Measurements from ENCODE around the gene ASIC2.

ASIC2 gene

DNA sequence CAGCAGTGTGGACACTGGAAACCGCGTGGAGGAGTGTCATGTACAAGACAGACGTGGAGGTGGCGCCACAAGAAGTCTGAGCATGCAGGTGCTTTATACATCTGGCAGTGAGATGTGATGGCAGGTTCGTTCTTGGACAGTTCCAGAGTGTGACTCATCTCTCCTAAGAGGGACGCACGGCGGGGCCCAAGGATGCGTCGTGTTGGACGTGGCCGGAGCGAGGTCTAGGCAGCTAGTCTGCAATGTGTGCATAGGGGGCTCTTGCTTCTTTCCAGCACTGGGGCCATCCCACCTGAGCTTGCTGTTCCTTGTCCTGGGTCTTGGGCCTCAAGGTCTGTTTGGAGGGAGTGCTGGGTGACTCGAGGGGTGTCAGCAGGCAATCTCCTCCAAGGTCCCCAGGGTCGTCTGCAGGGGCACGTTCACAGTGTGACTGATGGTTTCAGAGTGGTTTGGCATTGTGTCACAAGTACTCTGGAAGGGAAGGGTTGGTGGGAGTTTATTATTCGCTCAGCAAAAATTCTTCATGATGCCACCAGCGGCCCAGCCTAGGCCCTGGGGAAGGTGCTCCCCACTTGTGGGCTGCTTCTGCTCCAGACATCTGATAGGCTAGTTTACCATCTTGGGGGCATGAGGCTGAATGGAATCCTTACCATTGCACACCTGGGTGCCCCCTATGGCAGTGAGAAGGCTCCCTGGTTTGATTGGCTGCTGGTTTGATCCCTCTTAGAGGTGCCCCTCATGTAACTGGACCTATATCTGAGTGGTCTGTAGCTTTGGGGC lies 279.3 kb downstream of the ASIC2 start:
- Histone ChIP-seq H3K79me1 (ENCODE audit: low read depth, low read length) (no peaks in the 10 kb centered on the region), H3K4me2 (ENCODE audit: insufficient read depth, low read length, poor library complexity, severe bottlenecking) (no peak overlapping the region), H3K4ac (ENCODE audit: low read length) (no peak overlapping the region), H3K4me3 (ENCODE audit: low read length in 2 of 2) (no peak overlapping the region), H2BK120ac (ENCODE audit: low read depth, low read length) (no peak overlapping the region), H3K18ac (ENCODE audit: low read length) (peak overlapping the region; percentile 22), H3K14ac (ENCODE audit: low read length) (no peak overlapping the region), H3K36me3 (replicated peaks in 1 of 2; ENCODE audit: control insufficient read depth in 2 of 2, insufficient read depth in 2 of 2, low read length in 2 of 2) (no peaks in the 10 kb centered on the region), H2AFZ (ENCODE audit: low read length) (no peak overlapping the region), H3K27me3 (ENCODE audit: control insufficient read depth in 3 of 3, insufficient read depth in 3 of 3, low read depth in 1 of 3, low read length in 3 of 3) (peaks cover 0 to 11% (median 0%) of the 10 kb centered on the region in 3 experiments), H4K8ac (ENCODE audit: low read depth, low read length) (no peak overlapping the region), H3K9me3 (replicated peaks in 1 of 2; ENCODE audit: control insufficient read depth in 2 of 2, insufficient read depth in 1 of 2, low read depth in 1 of 2, low read length in 2 of 2) (no peaks in the 10 kb centered on the region), H3K27ac (replicated peaks; ENCODE audit: low read length) (no peak overlapping the region), H3K23ac (ENCODE audit: low read depth, low read length, poor library complexity) (no peak overlapping the region), H2BK15ac (ENCODE audit: low read length) (no peak overlapping the region), H2BK5ac (ENCODE audit: low read length) (peak overlapping the region; percentile 7), H3K4me1 (ENCODE audit: control insufficient read depth in 2 of 2, insufficient read depth in 1 of 2, low read depth in 1 of 2, low read length in 2 of 2) (peaks cover 0 to 3% of the 10 kb centered on the region in 2 donors), H3K9ac (ENCODE audit: low read depth, low read length, poor library complexity) (no peak overlapping the region), H4K91ac (ENCODE audit: low read depth, low read length, poor library complexity) (no peak overlapping the region), H2BK12ac (ENCODE audit: low read length) (no peak overlapping the region), H2AK5ac (ENCODE audit: low read depth, low read length) (no peak overlapping the region)
- DNase-seq (ENCODE audit: low spot score), result no peak
- no CpG with 5 or more reads among the region's 18 CpGs for WGBS, 2 donors (ENCODE audit: extremely low coverage in 2 of 2, insufficient read length in 2 of 2, insufficient replicate concordance in 1 of 2)

- H3K4me2 ChIP-seq (ENCODE audit: insufficient read depth, low read length, poor library complexity, severe bottlenecking), result no peak overlapping the region
- no peak overlapping the region for H3K14ac ChIP-seq (ENCODE audit: low read length)
- H2AK5ac ChIP-seq (ENCODE audit: low read depth, low read length), result no peak overlapping the region
- no peak overlapping the region for H3K4me3 ChIP-seq (ENCODE audit: low read length in 2 of 2)
- H2BK15ac ChIP-seq (ENCODE audit: low read length), result no peak overlapping the region
- no peak overlapping the region for H2AFZ ChIP-seq (ENCODE audit: low read length)
- H3K4ac ChIP-seq (ENCODE audit: low read length), result no peak overlapping the region
- H4K91ac ChIP-seq (ENCODE audit: low read depth, low read length, poor library complexity), result no peak overlapping the region
- H2BK12ac ChIP-seq (ENCODE audit: low read length), result no peak overlapping the region
- no CpG with 5 or more reads among the region's 8 CpGs for WGBS, 2 donors (ENCODE audit: extremely low coverage in 2 of 2, insufficient read length in 2 of 2, insufficient replicate concordance in 1 of 2)
- H3K23ac ChIP-seq (ENCODE audit: low read depth, low read length, poor library complexity), result no peak overlapping the region
- H3K9me3 ChIP-seq (replicated peaks in 1 of 2; ENCODE audit: control insufficient read depth in 2 of 2, insufficient read depth in 1 of 2, low read depth in 1 of 2, low read length in 2 of 2), result no peaks in the 10 kb centered on the region
- peak overlapping the region; percentile 11 for H3K18ac ChIP-seq (ENCODE audit: low read length)
- H3K27me3 ChIP-seq (ENCODE audit: control insufficient read depth in 3 of 3, insufficient read depth in 3 of 3, low read depth in 1 of 3, low read length in 3 of 3), result peaks cover 0 to 11% (median 0%) of the 10 kb centered on the region in 3 experiments
- no peak for DNase-seq (ENCODE audit: low spot score)
- H3K4me1 ChIP-seq (ENCODE audit: control insufficient read depth in 2 of 2, insufficient read depth in 1 of 2, low read depth in 1 of 2, low read length in 2 of 2), result peaks cover 0 to 3% of the 10 kb centered on the region in 2 donors
- H3K9ac ChIP-seq (ENCODE audit: low read depth, low read length, poor library complexity), result no peak overlapping the region
- no peak overlapping the region for H3K27ac ChIP-seq (replicated peaks; ENCODE audit: low read length)
- H2BK120ac ChIP-seq (ENCODE audit: low read depth, low read length), result no peak overlapping the region
- H3K36me3 ChIP-seq (replicated peaks in 1 of 2; ENCODE audit: control insufficient read depth in 2 of 2, insufficient read depth in 2 of 2, low read length in 2 of 2), result no peaks in the 10 kb centered on the region
- H2BK5ac ChIP-seq (ENCODE audit: low read length), result peak overlapping the region; percentile 11
- H3K79me1 ChIP-seq (ENCODE audit: low read depth, low read length), result no peaks in the 10 kb centered on the region
- no peak overlapping the region for H4K8ac ChIP-seq (ENCODE audit: low read depth, low read length)
Observed at GRCh38 chr17:33012522-33013033, 280.5 kb downstream of the ASIC2 start.

GRCh38 chr17:33009636-33010035 lies 283.5 kb downstream of the ASIC2 start:
- DNase-seq (ENCODE audit: low spot score), result no peak
- no peaks in the 10 kb centered on the region for H3K9me3 ChIP-seq (replicated peaks in 1 of 2; ENCODE audit: control insufficient read depth in 2 of 2, insufficient read depth in 1 of 2, low read depth in 1 of 2, low read length in 2 of 2)
- no peak overlapping the region for H3K23ac ChIP-seq (ENCODE audit: low read depth, low read length, poor library complexity)
- H3K4me1 ChIP-seq (ENCODE audit: control insufficient read depth in 2 of 2, insufficient read depth in 1 of 2, low read depth in 1 of 2, low read length in 2 of 2), result peaks cover 0 to 3% of the 10 kb centered on the region in 2 donors
- no peak overlapping the region for H3K9ac ChIP-seq (ENCODE audit: low read depth, low read length, poor library complexity)
- no peaks in the 10 kb centered on the region for H3K36me3 ChIP-seq (replicated peaks in 1 of 2; ENCODE audit: control insufficient read depth in 2 of 2, insufficient read depth in 2 of 2, low read length in 2 of 2)
- no CpG with 5 or more reads among the region's 9 CpGs for WGBS, 2 donors (ENCODE audit: extremely low coverage in 2 of 2, insufficient read length in 2 of 2, insufficient replicate concordance in 1 of 2)
- H3K4me2 ChIP-seq (ENCODE audit: insufficient read depth, low read length, poor library complexity, severe bottlenecking), result no peak overlapping the region
- H3K14ac ChIP-seq (ENCODE audit: low read length), result no peak overlapping the region
- H3K4me3 ChIP-seq (ENCODE audit: low read length in 2 of 2), result no peak overlapping the region
- no peak overlapping the region for H4K8ac ChIP-seq (ENCODE audit: low read depth, low read length)
- H3K79me1 ChIP-seq (ENCODE audit: low read depth, low read length), result no peaks in the 10 kb centered on the region
- no peak overlapping the region for H3K18ac ChIP-seq (ENCODE audit: low read length)
- no peak overlapping the region for H3K27ac ChIP-seq (replicated peaks; ENCODE audit: low read length)
- H2AFZ ChIP-seq (ENCODE audit: low read length), result no peak overlapping the region
- H2BK12ac ChIP-seq (ENCODE audit: low read length), result no peak overlapping the region
- no peak overlapping the region for H2BK15ac ChIP-seq (ENCODE audit: low read length)
- H3K4ac ChIP-seq (ENCODE audit: low read length), result no peak overlapping the region
- H4K91ac ChIP-seq (ENCODE audit: low read depth, low read length, poor library complexity), result no peak overlapping the region
- H3K27me3 ChIP-seq (ENCODE audit: control insufficient read depth in 3 of 3, insufficient read depth in 3 of 3, low read depth in 1 of 3, low read length in 3 of 3), result peaks cover 0 to 7% (median 0%) of the 10 kb centered on the region in 3 experiments
- H2BK120ac ChIP-seq (ENCODE audit: low read depth, low read length), result no peak overlapping the region
- no peak overlapping the region for H2BK5ac ChIP-seq (ENCODE audit: low read length)
- H2AK5ac ChIP-seq (ENCODE audit: low read depth, low read length), result no peak overlapping the region

GRCh38 chr17:33007186-33007585 lies 285.9 kb downstream of the ASIC2 start:
- H2BK5ac ChIP-seq (ENCODE audit: low read length), result no peak overlapping the region
- peaks cover 0 to 4% (median 0%) of the 10 kb centered on the region in 3 experiments for H3K27me3 ChIP-seq (ENCODE audit: control insufficient read depth in 3 of 3, insufficient read depth in 3 of 3, low read depth in 1 of 3, low read length in 3 of 3)
- no peaks in the 10 kb centered on the region for H3K36me3 ChIP-seq (replicated peaks in 1 of 2; ENCODE audit: control insufficient read depth in 2 of 2, insufficient read depth in 2 of 2, low read length in 2 of 2)
- H3K18ac ChIP-seq (ENCODE audit: low read length), result no peak overlapping the region
- no peak overlapping the region for H3K23ac ChIP-seq (ENCODE audit: low read depth, low read length, poor library complexity)
- H4K91ac ChIP-seq (ENCODE audit: low read depth, low read length, poor library complexity), result no peak overlapping the region
- H3K4me2 ChIP-seq (ENCODE audit: insufficient read depth, low read length, poor library complexity, severe bottlenecking), result no peak overlapping the region
- no peak overlapping the region for H3K27ac ChIP-seq (replicated peaks; ENCODE audit: low read length)
- no peak overlapping the region for H4K8ac ChIP-seq (ENCODE audit: low read depth, low read length)
- no peak overlapping the region for H2BK15ac ChIP-seq (ENCODE audit: low read length)
- WGBS, 2 donors (ENCODE audit: extremely low coverage in 2 of 2, insufficient read length in 2 of 2, insufficient replicate concordance in 1 of 2), result no CpG with 5 or more reads among the region's 7 CpGs
- no peaks in the 10 kb centered on the region for H3K4me1 ChIP-seq (ENCODE audit: control insufficient read depth in 2 of 2, insufficient read depth in 1 of 2, low read depth in 1 of 2, low read length in 2 of 2)
- H3K4ac ChIP-seq (ENCODE audit: low read length), result no peak overlapping the region
- H3K9me3 ChIP-seq (replicated peaks in 1 of 2; ENCODE audit: control insufficient read depth in 2 of 2, insufficient read depth in 1 of 2, low read depth in 1 of 2, low read length in 2 of 2), result no peaks in the 10 kb centered on the region
- H2BK12ac ChIP-seq (ENCODE audit: low read length), result no peak overlapping the region
- H3K79me1 ChIP-seq (ENCODE audit: low read depth, low read length), result no peaks in the 10 kb centered on the region
- no peak overlapping the region for H2BK120ac ChIP-seq (ENCODE audit: low read depth, low read length)
- no peak overlapping the region for H3K14ac ChIP-seq (ENCODE audit: low read length)
- no peak overlapping the region for H3K9ac ChIP-seq (ENCODE audit: low read depth, low read length, poor library complexity)
- H2AFZ ChIP-seq (ENCODE audit: low read length), result no peak overlapping the region
- DNase-seq (ENCODE audit: low spot score), result no peak
- no peak overlapping the region for H3K4me3 ChIP-seq (ENCODE audit: low read length in 2 of 2)
- no peak overlapping the region for H2AK5ac ChIP-seq (ENCODE audit: low read depth, low read length)

All from neuronal stem cell (in vitro differentiated cells).